Coronary artery (tissue), 2 donors: ENCODE data around the gene CALD1.
A peak's percentile ranks its signal among the peaks of the same experiment; 100 is the strongest.

Experiments
- DNase-seq: peaks from one replicate; pipeline ENCODE4 v3.0.0-alpha.2; 2017; ENCODE audit warnings: low spot score
- H3K27ac ChIP-seq, 2 donors: fragments of 200-600 bp; sonication (generic); one replicate each; pipeline ENCODE4 v1.5.1; 2016 to 2019
- H3K4me3 ChIP-seq: fragments of 200-600 bp; sonication (generic); 2 replicates; pipeline ENCODE4 v1.5.1; 2016; ENCODE audit warnings: mild to moderate bottlenecking, moderate library complexity
- CTCF ChIP-seq: fragments of 200-600 bp; sonication (generic); IDR thresholded peaks from one replicate; pipeline ENCODE4 v1.5.1; 2019; ENCODE audit warnings: antibody characterized with exemption

The CALD1 gene

GRCh38 chr7:134806197-134806596 lies 26.8 kb downstream of the CALD1 start:
- H3K4me3 ChIP-seq, result no peak overlapping the region
- peak overlapping the region in 1 of 2 donors; percentile 1 for H3K27ac ChIP-seq
- DNase-seq, result no peak
- TF ChIP-seq CTCF, result no peak

DNA sequence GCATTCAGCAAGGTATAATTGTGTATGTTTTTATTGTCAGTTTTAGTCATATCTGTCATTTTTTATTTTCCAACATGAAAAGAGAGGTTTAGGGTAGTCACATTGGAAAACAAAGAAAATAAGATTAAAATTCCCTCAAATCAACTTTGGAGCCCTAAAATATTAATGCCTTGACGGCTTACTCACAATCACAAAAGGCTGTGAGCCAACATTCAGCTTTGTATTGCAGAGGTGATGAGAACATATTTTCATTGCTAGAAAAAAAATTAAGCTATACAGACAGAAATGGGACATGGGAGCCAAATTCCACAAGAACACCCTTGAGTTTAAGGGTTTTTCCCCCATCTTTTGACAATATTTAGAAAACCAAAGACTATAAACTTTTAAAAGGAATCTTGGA lies 30.2 kb downstream of the CALD1 start:
- no peak for DNase-seq
- Histone ChIP-seq H3K4me3 (no peak overlapping the region), H3K27ac (peak overlapping the region; percentile 49 to 68)
- TF ChIP-seq CTCF, result no peak

DNA sequence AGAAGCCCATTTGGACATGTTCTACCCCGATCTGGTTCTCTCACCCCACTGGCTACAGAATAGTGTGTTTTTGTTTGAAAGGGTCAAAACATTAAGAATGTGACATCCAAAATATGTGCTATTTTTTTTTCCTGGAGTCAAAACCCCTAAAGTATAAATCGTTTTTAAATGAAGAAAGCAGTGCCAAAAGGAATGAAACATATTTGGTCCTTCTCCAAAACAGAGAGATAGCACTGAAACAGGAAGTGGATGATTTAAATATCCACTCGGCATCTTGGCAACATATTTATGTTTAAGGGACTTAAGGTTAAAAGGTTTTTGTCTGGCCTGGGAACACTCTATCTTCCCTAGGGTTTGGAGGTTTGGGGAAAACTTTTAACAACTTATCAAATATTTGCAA lies 32.3 kb downstream of the CALD1 start:
- peak overlapping the region; percentile 51 to 68 for H3K27ac ChIP-seq
- no peak for DNase-seq
- H3K4me3 ChIP-seq, result peak overlapping the region; percentile 5
- no peak for TF ChIP-seq CTCF

DNA sequence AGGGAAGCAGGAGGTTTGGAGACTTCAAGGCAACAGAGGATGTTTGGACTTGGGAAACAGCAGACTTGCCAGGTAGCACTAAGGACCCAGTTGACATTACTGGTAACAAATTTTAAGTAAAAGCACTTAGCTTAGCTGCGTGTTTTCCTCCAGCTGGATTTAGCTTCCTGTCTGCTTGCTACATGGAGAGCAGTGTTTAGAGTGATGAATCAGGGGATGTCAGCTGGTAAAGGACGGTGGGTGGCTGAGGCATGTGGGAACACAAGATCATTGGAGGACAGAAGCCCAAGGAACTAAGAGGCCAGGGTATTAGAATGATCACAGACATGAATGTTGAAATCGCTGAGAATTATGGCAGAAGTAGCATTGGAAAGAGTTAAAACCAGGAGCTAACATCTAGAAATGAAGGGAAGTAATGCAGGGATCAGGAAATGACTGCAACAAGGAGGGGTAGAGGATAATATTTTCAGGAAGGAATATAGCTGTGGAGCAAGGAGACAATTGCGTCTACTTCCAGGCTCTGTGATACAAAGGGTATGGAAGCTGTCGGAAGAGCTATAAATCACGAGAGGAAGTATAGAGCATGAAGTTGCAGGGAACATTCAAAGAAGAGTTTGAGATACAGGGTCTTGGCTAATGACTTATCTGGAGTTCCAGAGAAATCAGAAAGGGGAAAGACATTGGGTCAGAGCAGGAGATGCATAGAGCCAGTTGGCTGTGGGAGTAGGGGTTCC lies 34.4 kb downstream of the CALD1 start:
- Histone ChIP-seq H3K27ac (peak overlapping the region; percentile 51 to 70), H3K4me3 (peak overlapping the region; percentile 7)
- TF ChIP-seq CTCF, result no peak
- no peak for DNase-seq

- H3K27ac ChIP-seq, result peak overlapping the region; percentile 51 to 70
- H3K4me3 ChIP-seq, result no peak overlapping the region
- DNase-seq, result no peak
- TF ChIP-seq CTCF, result no peak
Observed at GRCh38 chr7:134814730-134815364, 35.4 kb downstream of the CALD1 start.

DNA sequence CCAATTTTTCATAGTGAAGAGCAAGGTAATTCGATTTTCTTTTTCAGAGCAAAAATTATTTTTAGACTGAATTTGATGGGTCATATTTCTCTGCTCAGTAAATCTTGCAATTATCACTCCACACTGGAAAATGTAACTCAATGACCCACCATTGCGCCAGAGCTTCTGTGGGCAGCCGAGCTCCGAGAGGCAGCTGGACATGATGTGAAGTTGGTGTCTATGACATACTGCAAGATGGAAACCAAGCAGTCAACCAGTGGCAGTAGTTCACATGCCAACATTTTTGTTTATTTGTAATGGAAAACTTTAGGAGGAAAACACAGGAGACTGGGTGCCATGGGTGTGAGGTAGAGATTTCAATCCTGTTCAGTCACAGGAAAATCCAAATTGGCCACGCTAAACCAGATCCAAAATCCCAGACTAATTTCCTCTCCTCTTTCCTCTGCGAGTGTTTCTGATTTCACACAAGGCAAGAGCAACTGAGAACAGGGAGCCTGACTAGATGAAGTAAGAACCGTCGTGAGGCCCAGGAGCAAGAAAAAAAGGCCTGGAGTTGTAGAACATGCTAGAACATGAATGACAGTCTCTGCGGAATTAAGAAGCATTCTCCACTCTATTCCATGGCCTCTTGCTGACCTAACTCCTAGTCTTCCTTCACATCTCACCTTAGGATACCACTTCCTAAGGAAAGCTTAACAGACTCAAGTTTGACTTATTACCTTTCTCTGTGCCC lies 39.3 kb downstream of the CALD1 start:
- no peak for TF ChIP-seq CTCF
- Histone ChIP-seq H3K4me3 (no peak overlapping the region), H3K27ac (peak overlapping the region in 1 of 2 donors; percentile 54)
- no peak for DNase-seq
